Astrocyte of the cerebellum (primary cell): Measurements from ENCODE around the gene HAVCR2.
"Not testable (repeated sequence)": the region's sequence is repeated elsewhere in the genome, so short reads cannot be mapped to it uniquely, and the experiment has no call there.

Source experiments
- DNase-seq: peaks from one replicate; pipeline ENCODE4 v3.0.0-alpha.2; 2011; ENCODE audit warnings: low read depth
- H3K4me3 ChIP-seq: 2 replicates; pipeline ENCODE4 v1.5.1; 2011; ENCODE audit warnings: mild to moderate bottlenecking, low read depth, low read length, moderate library complexity
- CTCF ChIP-seq: IDR thresholded peaks from 2 replicates; pipeline ENCODE4 v1.5.1; 2012; ENCODE audit warnings: low read length, low read depth, moderate library complexity, mild to moderate bottlenecking; ENCODE audit errors: missing control alignments
- in situ Hi-C: cut with HindIII; loops from 2 replicates; pipeline ENCODE4 v1.10.0; 2017; ENCODE audit warnings: low sequenced_read_pairs

HAVCR2 gene

GRCh38 chr5:157049605-157050004 is 59.2 kb downstream of the HAVCR2 start:
- no peak overlapping the region for H3K4me3 ChIP-seq
- no peak for TF ChIP-seq CTCF
- DNase-seq = no peak
- in situ Hi-C loops = no loop called here

GRCh38 chr5:157047898-157048297 is 60.9 kb downstream of the HAVCR2 start:
- DNase-seq = no peak
- H3K4me3 ChIP-seq = no peak overlapping the region
- in situ Hi-C loops = no loop called here
- no peak for TF ChIP-seq CTCF

- in situ Hi-C loops, H3K4me3 ChIP-seq, DNase-seq: not testable (repeated sequence)
Measured at GRCh38 chr5:157047016-157047415, 61.8 kb downstream of the HAVCR2 start.

- DNase-seq = no peak
- TF ChIP-seq CTCF = no peak
- in situ Hi-C loops = no loop called here
- H3K4me3 ChIP-seq = no peak overlapping the region
Measured at GRCh38 chr5:157046041-157046440, 62.8 kb downstream of the HAVCR2 start.

GRCh38 chr5:157045601-157046000 is 63.2 kb downstream of the HAVCR2 start:
- H3K4me3 ChIP-seq = no peak overlapping the region
- in situ Hi-C loops = no loop called here
- DNase-seq = no peak
- no peak for TF ChIP-seq CTCF

GRCh38 chr5:157038568-157039187 is 70.2 kb downstream of the HAVCR2 start:
- H3K4me3 ChIP-seq = no peak overlapping the region
- DNase-seq = no peak
- in situ Hi-C loops = no loop called here
- TF ChIP-seq CTCF = no peak
